Lower lobe of right lung (tissue), 2 donors: ENCODE measurements around the gene TMEM11. TPM values are rescaled to one million over a fixed set of nuclear protein-coding genes. Genes with fewer than 3 reads are reported as not detected.

Source experiments
- ATAC-seq, 2 donors: fragments of 200-7000 bp; cut with Tn5 transposase; one replicate each; pipeline ENCODE4 v1.9.1; 2020 to 2022; ENCODE audit warnings: mild to moderate bottlenecking in 2 of 2, moderate library complexity in 2 of 2
- DNase-seq: peaks from one replicate; pipeline ENCODE4 v3.0.0-alpha.2; 2020
- H3K27ac ChIP-seq: fragments of 200-600 bp; one replicate; pipeline ENCODE4 v1.8.0; 2022
- H3K27me3 ChIP-seq: fragments of 200-600 bp; one replicate; pipeline ENCODE4 v1.8.0; 2022; ENCODE audit warnings: low read depth
- H3K36me3 ChIP-seq: fragments of 200-600 bp; one replicate; pipeline ENCODE4 v1.8.0; 2022; ENCODE audit warnings: mild to moderate bottlenecking
- H3K4me1 ChIP-seq: fragments of 200-600 bp; one replicate; pipeline ENCODE4 v1.8.0; 2022
- H3K4me3 ChIP-seq: fragments of 200-600 bp; one replicate; pipeline ENCODE4 v1.8.0; 2022; ENCODE audit warnings: mild to moderate bottlenecking
- H3K9me3 ChIP-seq: fragments of 200-600 bp; one replicate; pipeline ENCODE4 v1.8.0; 2022
- CTCF ChIP-seq: fragments of 200-600 bp; IDR thresholded peaks from one replicate; pipeline ENCODE4 v1.8.0; 2022; ENCODE audit warnings: antibody characterized with exemption, mild to moderate bottlenecking
- intact Hi-C: fragments of 100-400 bp; cut with DNase I; formaldehyde crosslinking; loops from one replicate; pipeline ENCODE4 v1.11.0; 2022
- total RNA-seq: library from RNA; stranded (reverse); fragmentation: NEBNext Ultra II Directional; extraction: Animal tissue kit (Norgen Biotek cat#: 25700); gene quantifications from one replicate; pipeline ENCODE4 v1.2.1, GENCODE V29; 2021
- donor health status: DM: no; HTN: yes; CAD: no; lungs with severe emphysema.

Gene TMEM11
- total RNA-seq, 1 donor from 2014 or later: 20.2 TPM

- no peak for TF ChIP-seq CTCF
- intact Hi-C loops: no loop called here
- ATAC-seq (no peak), DNase-seq (no peak)
- no peaks in the 10 kb centered on the region for H3K27me3 ChIP-seq
- H3K4me1 ChIP-seq: peaks cover 64% of the 10 kb centered on the region
- no peak overlapping the region for H3K27ac ChIP-seq
- no peaks in the 10 kb centered on the region for H3K9me3 ChIP-seq
- peak overlapping the region; percentile 100 for H3K4me3 ChIP-seq
- peaks cover 34% of the 10 kb centered on the region for H3K36me3 ChIP-seq
Measured at GRCh38 chr17:21211825-21212479, 2.0 kb downstream of the TMEM11 start.

GRCh38 chr17:21210411-21211076 lies 3.4 kb downstream of the TMEM11 start:
- DNase-seq (no peak), ATAC-seq (no peak)
- Histone ChIP-seq H3K27me3 (no peaks in the 10 kb centered on the region), H3K27ac (no peak overlapping the region), H3K9me3 (no peaks in the 10 kb centered on the region), H3K4me3 (no peak overlapping the region), H3K36me3 (peaks cover 40% of the 10 kb centered on the region), H3K4me1 (peaks cover 61% of the 10 kb centered on the region)
- intact Hi-C loops: no loop called here
- TF ChIP-seq CTCF: no peak

GRCh38 chr17:21209511-21210175 lies 4.3 kb downstream of the TMEM11 start:
- intact Hi-C loops: no loop called here
- ATAC-seq: peak; percentile 14 to 31
- TF ChIP-seq CTCF: no peak
- Histone ChIP-seq H3K9me3 (no peaks in the 10 kb centered on the region), H3K4me3 (no peak overlapping the region), H3K27ac (no peak overlapping the region), H3K4me1 (peaks cover 53% of the 10 kb centered on the region), H3K27me3 (no peaks in the 10 kb centered on the region), H3K36me3 (peaks cover 40% of the 10 kb centered on the region)
- DNase-seq: peak; percentile 78

GRCh38 chr17:21208352-21208751 lies 5.6 kb downstream of the TMEM11 start:
- Histone ChIP-seq H3K4me3 (no peak overlapping the region), H3K27ac (no peak overlapping the region), H3K9me3 (no peaks in the 10 kb centered on the region), H3K4me1 (peaks cover 52% of the 10 kb centered on the region), H3K27me3 (no peaks in the 10 kb centered on the region), H3K36me3 (peaks cover 40% of the 10 kb centered on the region)
- no peak for ATAC-seq
- DNase-seq: no peak
- TF ChIP-seq CTCF: no peak
- intact Hi-C loops: no loop called here

GRCh38 chr17:21204935-21205334 lies 9.0 kb downstream of the TMEM11 start:
- DNase-seq (no peak), ATAC-seq (no peak)
- Histone ChIP-seq H3K4me3 (no peak overlapping the region), H3K27ac (no peak overlapping the region), H3K4me1 (peaks cover 33% of the 10 kb centered on the region), H3K9me3 (no peaks in the 10 kb centered on the region), H3K36me3 (peaks cover 52% of the 10 kb centered on the region), H3K27me3 (no peaks in the 10 kb centered on the region)
- intact Hi-C loops: no loop called here
- TF ChIP-seq CTCF: no peak
